ENCODE measurements around the gene PITPNC1. TPM values are rescaled to one million over a fixed set of nuclear protein-coding genes. Genes with fewer than 3 reads are reported as not detected.
"Not testable (repeated sequence)": the region's sequence is repeated elsewhere in the genome, so short reads cannot be mapped to it uniquely, and the experiment has no call there.

The PITPNC1 gene
- total and polyA plus RNA-seq, 7 donors: 3.0 to 15.7 (median 5.6) TPM

DNA sequence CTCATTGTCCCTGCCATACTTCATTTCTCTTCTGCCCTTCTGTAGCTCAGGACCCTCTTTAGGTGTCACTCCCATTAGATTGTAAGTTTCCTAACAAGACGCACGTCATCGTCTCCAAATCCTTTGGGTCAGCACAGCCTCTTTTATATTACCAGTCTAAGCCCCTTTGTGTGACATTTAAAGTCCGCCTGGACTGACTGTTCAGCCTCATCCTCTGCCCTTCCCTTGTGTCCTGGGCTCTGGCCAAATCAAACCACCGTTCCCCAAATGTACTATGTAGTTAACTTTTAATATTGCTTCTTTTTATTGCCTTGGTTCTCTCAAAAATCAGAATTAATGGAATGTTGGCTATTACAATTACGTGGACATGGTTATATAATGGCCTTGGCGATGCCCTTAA lies 38.2 kb downstream of the PITPNC1 start:
- DNase-seq: no peak
- Histone ChIP-seq H3K4me3 (no peak overlapping the region), H3K36me3 (no peaks in the 10 kb centered on the region), H3K27ac (no peak overlapping the region), H3K27me3 (no peaks in the 10 kb centered on the region), H3K4me1 (no peaks in the 10 kb centered on the region), H3K9me3 (peaks cover 0 to 3% (median 0%) of the 10 kb centered on the region in 4 donors)
- whole genome bisulfite sequencing, 2 donors: 80 to 89% methylated on average over 7 of the region's 7 CpGs
- TF ChIP-seq, protein P1, sequence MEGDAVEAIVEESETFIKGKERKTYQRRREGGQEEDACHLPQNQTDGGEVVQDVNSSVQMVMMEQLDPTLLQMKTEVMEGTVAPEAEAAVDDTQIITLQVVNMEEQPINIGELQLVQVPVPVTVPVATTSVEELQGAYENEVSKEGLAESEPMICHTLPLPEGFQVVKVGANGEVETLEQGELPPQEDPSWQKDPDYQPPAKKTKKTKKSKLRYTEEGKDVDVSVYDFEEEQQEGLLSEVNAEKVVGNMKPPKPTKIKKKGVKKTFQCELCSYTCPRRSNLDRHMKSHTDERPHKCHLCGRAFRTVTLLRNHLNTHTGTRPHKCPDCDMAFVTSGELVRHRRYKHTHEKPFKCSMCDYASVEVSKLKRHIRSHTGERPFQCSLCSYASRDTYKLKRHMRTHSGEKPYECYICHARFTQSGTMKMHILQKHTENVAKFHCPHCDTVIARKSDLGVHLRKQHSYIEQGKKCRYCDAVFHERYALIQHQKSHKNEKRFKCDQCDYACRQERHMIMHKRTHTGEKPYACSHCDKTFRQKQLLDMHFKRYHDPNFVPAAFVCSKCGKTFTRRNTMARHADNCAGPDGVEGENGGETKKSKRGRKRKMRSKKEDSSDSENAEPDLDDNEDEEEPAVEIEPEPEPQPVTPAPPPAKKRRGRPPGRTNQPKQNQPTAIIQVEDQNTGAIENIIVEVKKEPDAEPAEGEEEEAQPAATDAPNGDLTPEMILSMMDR (IDR thresholded peaks at IDR 0.05): no peak
- TF ChIP-seq POLR2AphosphoS5 (IDR thresholded peaks at IDR 0.05) (no peak), EP300 (IDR thresholded peaks at IDR 0.05) (no peak), POLR2A (IDR thresholded peaks at IDR 0.05) (no peak)
- intact Hi-C loops (cut with DNase I): no loop called here

DNA sequence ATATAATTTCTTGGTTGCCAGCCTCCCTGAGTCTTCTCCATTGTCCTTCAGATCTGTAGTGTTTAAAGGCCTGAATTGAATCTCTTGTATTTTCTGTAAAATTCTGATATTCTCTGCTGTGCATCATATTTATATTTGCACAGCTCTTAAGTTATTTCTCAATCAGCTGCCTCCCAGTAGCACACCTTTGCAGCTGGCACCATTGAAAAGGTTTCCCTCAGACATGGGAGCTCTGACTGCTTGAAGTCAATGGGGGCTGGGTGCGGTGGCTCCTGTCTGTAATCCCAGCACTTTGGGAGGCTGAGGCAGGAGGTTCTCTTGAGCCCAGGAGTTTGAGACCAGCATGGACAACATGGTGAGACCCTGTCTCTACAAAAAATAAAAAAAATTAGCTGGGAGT lies 40.4 kb downstream of the PITPNC1 start:
- WGBS, 2 donors: 99 to 100% methylated on average over 1 of the region's 1 CpG
- no peaks in the 10 kb centered on the region for H3K36me3 ChIP-seq
- DNase-seq: no peak
- H3K9me3 ChIP-seq: peaks cover 0 to 3% (median 0%) of the 10 kb centered on the region in 4 donors
- no peak overlapping the region for H3K27ac ChIP-seq
- no peaks in the 10 kb centered on the region for H3K4me1 ChIP-seq
- intact Hi-C loops (cut with DNase I): no loop called here
- TF ChIP-seq POLR2A (IDR thresholded peaks at IDR 0.05): no peak
- TF ChIP-seq EP300 (IDR thresholded peaks at IDR 0.05): no peak
- no peak for TF ChIP-seq POLR2AphosphoS5 (IDR thresholded peaks at IDR 0.05)
- TF ChIP-seq, protein P1 (IDR thresholded peaks at IDR 0.05): no peak
- H3K4me3 ChIP-seq: no peak overlapping the region
- no peaks in the 10 kb centered on the region for H3K27me3 ChIP-seq

DNA sequence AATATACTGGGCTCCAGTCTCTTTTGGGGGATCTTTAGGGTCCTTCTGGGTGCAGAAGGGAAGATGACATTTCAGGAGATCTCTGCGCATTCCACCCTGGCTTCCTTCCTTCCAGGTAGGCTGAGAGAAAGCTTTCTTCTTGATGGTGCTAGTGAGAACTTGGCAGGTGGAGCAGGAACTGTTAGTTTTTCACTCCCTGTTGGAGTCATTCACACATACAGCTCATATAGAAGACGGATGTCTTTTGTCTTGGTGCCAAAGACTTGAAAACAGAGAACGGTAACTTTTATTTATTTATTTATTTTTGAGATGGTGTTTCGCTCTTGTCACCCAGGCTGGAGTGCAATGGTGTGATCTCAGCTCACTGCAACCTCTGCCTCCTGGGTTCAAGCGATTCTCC lies 43.9 kb downstream of the PITPNC1 start:
- 29 to 73% methylated on average over 5 of the region's 5 CpGs for WGBS, 2 donors

GRCh38 chr17:67421869-67422273 lies 44.8 kb downstream of the PITPNC1 start:
- no peak for DNase-seq
- Histone ChIP-seq H3K27me3 (no peaks in the 10 kb centered on the region), H3K36me3 (no peaks in the 10 kb centered on the region), H3K4me1 (no peaks in the 10 kb centered on the region), H3K27ac (peak overlapping the region in 2 of 4 donors; percentile 34 to 71), H3K9me3 (no peaks in the 10 kb centered on the region), H3K4me3 (no peak overlapping the region)
- TF ChIP-seq EP300 (IDR thresholded peaks at IDR 0.05) (peak in 3 of 4 donors; percentile 2 to 36 (median 22)), POLR2AphosphoS5 (IDR thresholded peaks at IDR 0.05) (peak in 2 of 4 donors; percentile 42 to 68), POLR2A (IDR thresholded peaks at IDR 0.05) (no peak)
- TF ChIP-seq, protein P1 (IDR thresholded peaks at IDR 0.05): no peak
- WGBS, 2 donors: 8 to 30% methylated on average over 3 of the region's 3 CpGs
- intact Hi-C loops (cut with DNase I): no loop called here

More for the DNA sequence above, 43.9 kb downstream of the PITPNC1 start:
- no peak overlapping the region for H3K4me3 ChIP-seq
- TF ChIP-seq, protein P1 (IDR thresholded peaks at IDR 0.05): no peak
- TF ChIP-seq POLR2A (IDR thresholded peaks at IDR 0.05) (no peak), POLR2AphosphoS5 (IDR thresholded peaks at IDR 0.05) (no peak), EP300 (IDR thresholded peaks at IDR 0.05) (no peak)
- no peaks in the 10 kb centered on the region for H3K9me3 ChIP-seq
- H3K27me3 ChIP-seq: no peaks in the 10 kb centered on the region
- no peak for DNase-seq
- no peaks in the 10 kb centered on the region for H3K36me3 ChIP-seq
- no peaks in the 10 kb centered on the region for H3K4me1 ChIP-seq
- peak overlapping the region in 3 of 4 donors; percentile 10 to 43 (median 34) for H3K27ac ChIP-seq
- intact Hi-C loops (cut with DNase I): no loop called here

DNA sequence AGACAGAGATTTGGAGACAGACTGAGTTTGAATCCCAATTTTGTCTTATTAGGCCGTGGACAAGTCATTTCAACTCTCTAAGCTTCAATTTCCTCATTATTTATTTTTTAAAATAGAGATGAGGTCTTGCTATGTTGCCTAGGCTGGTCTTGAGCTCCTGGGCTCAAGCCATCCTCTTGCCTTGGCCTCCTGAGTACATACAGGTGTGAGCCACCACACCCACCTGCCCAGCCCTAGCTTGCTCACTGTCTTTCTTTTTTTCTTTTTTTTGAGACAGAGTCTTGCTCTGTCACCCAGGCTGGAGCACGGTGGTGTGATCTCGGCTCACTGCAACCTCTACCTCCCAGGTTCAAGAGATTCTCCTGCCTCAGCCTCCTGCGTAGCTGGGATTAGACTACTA lies 45.2 kb downstream of the PITPNC1 start:
- H3K27me3 ChIP-seq; DNase-seq; H3K4me1 ChIP-seq; H3K9me3 ChIP-seq; H3K4me3 ChIP-seq; H3K36me3 ChIP-seq; intact Hi-C loops (cut with DNase I): not testable (repeated sequence)
- WGBS, 2 donors: 58 to 75% methylated on average over 4 of the region's 4 CpGs
- peak overlapping the region in 3 of 4 donors; percentile 25 to 71 (median 27) for H3K27ac ChIP-seq
